ENCODE measurements around the gene ADCY1.

ADCY1 gene

GRCh38 chr7:45681596-45682357 lies 107.6 kb downstream of the ADCY1 start:
- DNase-seq: no peak

- DNase-seq: no peak
Measured at GRCh38 chr7:45682358-45682735, 108.2 kb downstream of the ADCY1 start.

- no peak for DNase-seq
Measured at GRCh38 chr7:45682836-45683555, 108.8 kb downstream of the ADCY1 start.

GRCh38 chr7:45683556-45684148 lies 109.5 kb downstream of the ADCY1 start:
- no peak for DNase-seq

GRCh38 chr7:45684910-45685618 lies 110.9 kb downstream of the ADCY1 start:
- no peak for DNase-seq

GRCh38 chr7:45685619-45686240 lies 111.6 kb downstream of the ADCY1 start:
- no peak for DNase-seq

GRCh38 chr7:45686441-45687184 lies 112.4 kb downstream of the ADCY1 start:
- DNase-seq: no peak

- no peak for DNase-seq
Measured at GRCh38 chr7:45687185-45687560, 113.0 kb downstream of the ADCY1 start.

- no peak for DNase-seq
Measured at GRCh38 chr7:45687721-45688120, 113.6 kb downstream of the ADCY1 start.

GRCh38 chr7:45688382-45688781 lies 114.2 kb downstream of the ADCY1 start:
- DNase-seq: no peak

GRCh38 chr7:45689011-45689796 lies 115.0 kb downstream of the ADCY1 start:
- DNase-seq: no peak

GRCh38 chr7:45689797-45690761 lies 115.9 kb downstream of the ADCY1 start:
- DNase-seq: no peak

- DNase-seq: no peak
Measured at GRCh38 chr7:45690762-45691150, 116.6 kb downstream of the ADCY1 start.

- DNase-seq: no peak
Measured at GRCh38 chr7:45691155-45691656, 117.0 kb downstream of the ADCY1 start.

- DNase-seq: no peak
Measured at GRCh38 chr7:45692031-45692430, 117.9 kb downstream of the ADCY1 start.

- DNase-seq: no peak
Measured at GRCh38 chr7:45695249-45695995, 121.3 kb downstream of the ADCY1 start.

GRCh38 chr7:45696476-45696875 lies 122.3 kb downstream of the ADCY1 start:
- no peak for DNase-seq

GRCh38 chr7:45697576-45698136 lies 123.5 kb downstream of the ADCY1 start:
- DNase-seq: no peak

All from NCI-H187 (cell line).